HepG2 (cell line): Measurements from ENCODE around the gene PLCD4. TPM values are rescaled to one million over a fixed set of nuclear protein-coding genes. Genes with fewer than 3 reads are reported as not detected.
A peak's percentile ranks its signal among the peaks of the same experiment; 100 is the strongest.

Experiments used
- ASH2L ChIP-seq: fragments of 300-600, 200-600 bp; sonication (generic); IDR thresholded peaks from 2 replicates; pipeline ENCODE4 v1.7.0; 2017; ENCODE audit warnings: low read depth, mild to moderate bottlenecking, moderate library complexity, mixed read lengths, low read length; ENCODE audit not compliant: insufficient read length
- KLF9 ChIP-seq: IDR thresholded peaks from 2 replicates; pipeline ENCODE4 v1.6.1; 2016; ENCODE audit warnings: low read depth
- NR2C2 ChIP-seq: sonication (generic); formaldehyde crosslinking; IDR thresholded peaks from 2 replicates; pipeline ENCODE4 v1.4.0; 2020; ENCODE audit warnings: missing genetic modification reagents, mild to moderate bottlenecking, moderate library complexity, borderline replicate concordance
- PAWR ChIP-seq: sonication (generic); formaldehyde crosslinking; IDR thresholded peaks from 2 replicates; pipeline ENCODE4 v1.4.0; 2020; ENCODE audit warnings: missing genetic modification reagents, mild to moderate bottlenecking, borderline replicate concordance
- POGK ChIP-seq: sonication (generic); formaldehyde crosslinking; conservative IDR thresholded peaks from 2 replicates; pipeline ENCODE4 v1.8.0; 2022; ENCODE audit warnings: mild to moderate bottlenecking, moderate library complexity, missing genetic modification reagents
- POLR2G ChIP-seq: fragments of 200-400 bp; formaldehyde crosslinking; IDR thresholded peaks from 2 replicates; pipeline ENCODE4 v1.6.1; 2018; ENCODE audit warnings: mild to moderate bottlenecking, low read depth, low read length, moderate library complexity
- REL ChIP-seq: sonication (generic); formaldehyde crosslinking; conservative IDR thresholded peaks from 2 replicates; pipeline ENCODE4 v1.8.0; 2022; ENCODE audit warnings: mild to moderate bottlenecking, missing genetic modification reagents, moderate library complexity
- REPIN1 ChIP-seq: sonication (generic); formaldehyde crosslinking; IDR thresholded peaks from 2 replicates; pipeline ENCODE4 v1.8.0; 2022; ENCODE audit warnings: missing genetic modification reagents, low read depth, mild to moderate bottlenecking, borderline replicate concordance
- RERE ChIP-seq: IDR thresholded peaks from 2 replicates; pipeline ENCODE4 v1.6.1; 2016; ENCODE audit warnings: low read depth, missing genetic modification reagents, missing compliant biosample characterization
- SOX13 ChIP-seq, 3 experiments: fragments of 450-650 bp in 1 of 3; sonication (generic) in 1 of 3; formaldehyde crosslinking in 1 of 3; IDR thresholded peaks in 2 of 3; conservative IDR thresholded peaks in 1 of 3; 2 replicates each; pipeline versions ENCODE4 v1.5.0 to v1.6.1; 2016 to 2020; ENCODE audit warnings: antibody characterized with exemption in 1 of 3, mild to moderate bottlenecking in 1 of 3, missing compliant biosample characterization in 1 of 3, missing genetic modification reagents in 1 of 3, moderate library complexity in 1 of 3
- SP2 ChIP-seq: sonication (generic); formaldehyde crosslinking; IDR thresholded peaks from 2 replicates; pipeline ENCODE4 v1.5.1; 2020; ENCODE audit warnings: mild to moderate bottlenecking, missing genetic modification reagents
- TCF7L2 ChIP-seq: IDR thresholded peaks from 2 replicates; pipeline ENCODE4 v1.6.1; 2011; ENCODE audit warnings: mild to moderate bottlenecking, low read depth, low read length, moderate library complexity
- U2AF1 ChIP-seq: fragments of 200-400 bp; formaldehyde crosslinking; optimal IDR thresholded peaks from 2 replicates; pipeline ENCODE3; 2017; ENCODE audit warnings: mild to moderate bottlenecking, low read depth, low read length
- ZNF510 ChIP-seq: sonication (generic); formaldehyde crosslinking; IDR thresholded peaks from 2 replicates; pipeline ENCODE4 v1.4.0; 2020; ENCODE audit warnings: low read depth, mild to moderate bottlenecking, missing genetic modification reagents
- ZNF547 ChIP-seq: sonication (generic); formaldehyde crosslinking; IDR thresholded peaks from 2 replicates; pipeline ENCODE4 v1.5.1; 2020; ENCODE audit warnings: mild to moderate bottlenecking, missing genetic modification reagents
- ZNF644 ChIP-seq: IDR thresholded peaks from 2 replicates; pipeline ENCODE4 v1.6.1; 2016; ENCODE audit warnings: low read depth
- ZNF850 ChIP-seq: sonication (generic); formaldehyde crosslinking; conservative IDR thresholded peaks from 2 replicates; pipeline ENCODE4 v1.9.0; 2021; ENCODE audit warnings: mild to moderate bottlenecking, missing genetic modification reagents
- ZUFSP ChIP-seq: sonication (generic); formaldehyde crosslinking; IDR thresholded peaks from 2 replicates; pipeline ENCODE4 v1.9.0; 2021; ENCODE audit warnings: missing genetic modification reagents, mild to moderate bottlenecking, borderline replicate concordance
- polyA plus RNA-seq, 8 experiments: library from polyadenylated mRNA; depleted of rRNA in 3 of 8; stranded (reverse) in 7 of 8; unstranded in 1 of 8; fragments of >200 nt; fragmentation: Illumina TruSeq in 4 of 8; extraction: Trizol in 4 of 8; gene quantifications; 2 replicates each; pipeline versions ENCODE4 v1.2.1 to v1.2.3, GENCODE V29; 2011 to 2016; ENCODE audit warnings: low read depth in 4 of 8, missing spikeins in 1 of 8, mixed read lengths in 1 of 8; ENCODE audit not compliant: insufficient read depth in 1 of 8
- total RNA-seq, 5 experiments: library from RNA; depleted of rRNA; stranded (reverse); fragments of >200 nt; fragmentation: Illumina TruSeq; extraction: Trizol; gene quantifications; 2 replicates each; pipeline ENCODE4 v1.2.3, GENCODE V29; 2016; ENCODE audit warnings: low read depth in 1 of 5

Gene PLCD4
- total and polyA plus RNA-seq, 2 of the 13 experiments (the other 11 are each of a cell fraction or from before 2014, with no cell fraction given), result 0.26 TPM; not detected in 1

GRCh38 chr2:218659258-218659987 lies 51.7 kb downstream of the PLCD4 start, which contains the start of the genes BCS1L and ZNF142 (continued):
- peak; percentile 26; the same call in 1 of the 2 replicates for TF ChIP-seq POGK (CRISPR knock-in tag)
- TF ChIP-seq ZNF547 (CRISPR knock-in tag), result peak; percentile 81
- TF ChIP-seq REL, result no peak
- TF ChIP-seq RERE, result no peak
- peak; percentile 93 for TF ChIP-seq ASH2L
- no peak for TF ChIP-seq ZNF850 (CRISPR knock-in tag)
- peak; percentile 93 for TF ChIP-seq POLR2G
- peak; percentile 89 for TF ChIP-seq NR2C2 (CRISPR knock-in tag)
- TF ChIP-seq ZNF644 (CRISPR knock-in tag), result no peak
- TF ChIP-seq ZUFSP (CRISPR knock-in tag), result no peak
- no peak for TF ChIP-seq TCF7L2
- TF ChIP-seq ZNF510 (CRISPR knock-in tag), result peak; percentile 70; the same call in 1 of the 2 replicates
- 0 out of 2 replicates have a peak, but pooled peaks have one; percentile 29 for TF ChIP-seq KLF9
- 0 out of 2 replicates have a peak, but pooled peaks have one; percentile 1 for TF ChIP-seq SP2
- TF ChIP-seq PAWR, result no peak
- peak; percentile 77 for TF ChIP-seq U2AF1
- TF ChIP-seq SOX13 (IDR thresholded peaks at IDR 0.05), result no peak
- peak in 1 of 2 experiments; percentile 19; a peak in 1 of 4 replicates for TF ChIP-seq SOX13 (CRISPR knock-in tag; conservative IDR thresholded peaks at IDR 0.05 in 1 of 2, IDR thresholded peaks at IDR 0.05 in 1 of 2)
- peak; percentile 83; the same call in 1 of the 2 replicates for TF ChIP-seq REPIN1 (CRISPR knock-in tag)
